ENCODE measurements around the gene NPRL2. TPM values are rescaled to one million over a fixed set of nuclear protein-coding genes. Genes with fewer than 3 reads are reported as not detected.

The NPRL2 gene
- total and polyA plus RNA-seq, 2 of the 13 experiments (the other 11 are each of a cell fraction or from before 2014, with no cell fraction given) = 30.6 to 51.4 TPM

- TF ChIP-seq MAX (IDR thresholded peaks at IDR 0.05) (peak; percentile 82), STAG1 (CRISPR knock-in tag; IDR thresholded peaks at IDR 0.05) (peak; percentile 63), ZNF253 (CRISPR knock-in tag; IDR thresholded peaks at IDR 0.05; ENCODE audit: borderline replicate concordance) (no peak), DR1 (CRISPR knock-in tag; IDR thresholded peaks at IDR 0.05) (peak; percentile 99), GTF3A (CRISPR knock-in tag; conservative IDR thresholded peaks at IDR 0.05) (no peak), SMAD3 (CRISPR knock-in tag; IDR thresholded peaks at IDR 0.05) (no peak; the same call in 1 of the 2 replicates), ZNF281 (CRISPR knock-in tag; IDR thresholded peaks at IDR 0.05; ENCODE audit: borderline replicate concordance) (peak; percentile 52; the same call in 1 of the 2 replicates), NFYB (CRISPR knock-in tag; IDR thresholded peaks at IDR 0.05) (peak; percentile 41; the same call in 1 of the 2 replicates), DNMT3B (CRISPR knock-in tag; conservative IDR thresholded peaks at IDR 0.05) (no peak), STAT6 (CRISPR knock-in tag; IDR thresholded peaks at IDR 0.05; ENCODE audit: borderline replicate concordance) (peak; percentile 82; the same call in 1 of the 2 replicates), PHF20 (CRISPR knock-in tag; IDR thresholded peaks at IDR 0.05) (peak; percentile 58; the same call in 1 of the 2 replicates), BRCA1 (CRISPR knock-in tag; IDR thresholded peaks at IDR 0.05) (no peak; the same call in 1 of the 2 replicates), TEF (CRISPR knock-in tag; IDR thresholded peaks at IDR 0.05) (0 out of 2 replicates have a peak, but pooled peaks have one; percentile 37), ZSCAN30 (CRISPR knock-in tag; IDR thresholded peaks at IDR 0.05) (peak; percentile 89; the same call in 1 of the 2 replicates), ZNF44 (CRISPR knock-in tag; IDR thresholded peaks at IDR 0.05) (0 out of 2 replicates have a peak, but pooled peaks have one; percentile 13), SPEN (CRISPR knock-in tag; IDR thresholded peaks at IDR 0.05; ENCODE audit: low read depth) (no peak; the same call in none of the 2 replicates), PHF8 (CRISPR knock-in tag; IDR thresholded peaks at IDR 0.05) (peak; percentile 82), ARNT2 (CRISPR knock-in tag; IDR thresholded peaks at IDR 0.05; ENCODE audit: low read depth) (0 out of 2 replicates have a peak, but pooled peaks have one; percentile 24)
- TF ChIP-seq, protein P1, sequence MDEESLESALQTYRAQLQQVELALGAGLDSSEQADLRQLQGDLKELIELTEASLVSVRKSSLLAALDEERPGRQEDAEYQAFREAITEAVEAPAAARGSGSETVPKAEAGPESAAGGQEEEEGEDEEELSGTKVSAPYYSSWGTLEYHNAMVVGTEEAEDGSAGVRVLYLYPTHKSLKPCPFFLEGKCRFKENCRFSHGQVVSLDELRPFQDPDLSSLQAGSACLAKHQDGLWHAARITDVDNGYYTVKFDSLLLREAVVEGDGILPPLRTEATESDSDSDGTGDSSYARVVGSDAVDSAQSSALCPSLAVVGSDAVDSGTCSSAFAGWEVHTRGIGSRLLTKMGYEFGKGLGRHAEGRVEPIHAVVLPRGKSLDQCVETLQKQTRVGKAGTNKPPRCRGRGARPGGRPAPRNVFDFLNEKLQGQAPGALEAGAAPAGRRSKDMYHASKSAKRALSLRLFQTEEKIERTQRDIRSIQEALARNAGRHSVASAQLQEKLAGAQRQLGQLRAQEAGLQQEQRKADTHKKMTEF (CRISPR knock-in tag; IDR thresholded peaks at IDR 0.05) = peak; percentile 84
- TF ChIP-seq, protein P2, sequence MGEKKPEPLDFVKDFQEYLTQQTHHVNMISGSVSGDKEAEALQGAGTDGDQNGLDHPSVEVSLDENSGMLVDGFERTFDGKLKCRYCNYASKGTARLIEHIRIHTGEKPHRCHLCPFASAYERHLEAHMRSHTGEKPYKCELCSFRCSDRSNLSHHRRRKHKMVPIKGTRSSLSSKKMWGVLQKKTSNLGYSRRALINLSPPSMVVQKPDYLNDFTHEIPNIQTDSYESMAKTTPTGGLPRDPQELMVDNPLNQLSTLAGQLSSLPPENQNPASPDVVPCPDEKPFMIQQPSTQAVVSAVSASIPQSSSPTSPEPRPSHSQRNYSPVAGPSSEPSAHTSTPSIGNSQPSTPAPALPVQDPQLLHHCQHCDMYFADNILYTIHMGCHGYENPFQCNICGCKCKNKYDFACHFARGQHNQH (CRISPR knock-in tag; IDR thresholded peaks at IDR 0.05) = peak; percentile 44
Observed at GRCh38 chr3:50303013-50303815, 47.4 kb downstream of the NPRL2 start, which contains the start of gene HYAL1 (continued).

Data from HepG2 (cell line).